Adipocyte (in vitro differentiated cells): ENCODE data around the gene MAGEC3.
A peak's percentile ranks its signal among the peaks of the same experiment; 100 is the strongest.

Experiments
- DNase-seq: peaks from one replicate; pipeline ENCODE4 v3.0.0-alpha.2; 2015; ENCODE audit warnings: low read depth
- H3K27me3 ChIP-seq: replicated peaks from 2 replicates; pipeline ENCODE4 v1.7.0; 2013; ENCODE audit warnings: mild to moderate bottlenecking, low read length, moderate library complexity; ENCODE audit not compliant: control insufficient read depth, insufficient read depth
- H3K36me3 ChIP-seq: 2 replicates; pipeline ENCODE4 v1.7.0; 2013; ENCODE audit warnings: low read length, mild to moderate bottlenecking, moderate library complexity; ENCODE audit not compliant: control insufficient read depth, insufficient read depth, severe bottlenecking
- H3K4me1 ChIP-seq: 2 replicates; pipeline ENCODE4 v1.7.0; 2013; ENCODE audit warnings: mild to moderate bottlenecking, low read length, moderate library complexity; ENCODE audit not compliant: control insufficient read depth, insufficient read depth
- H3K4me3 ChIP-seq: 2 replicates; pipeline ENCODE4 v1.7.0; 2013; ENCODE audit warnings: mild to moderate bottlenecking, low read length, moderate library complexity
- H3K9ac ChIP-seq: 2 replicates; pipeline ENCODE4 v1.7.0; 2013; ENCODE audit warnings: mild to moderate bottlenecking, low read length, moderate library complexity
- H3K9me3 ChIP-seq: 2 replicates; pipeline ENCODE4 v1.7.0; 2013; ENCODE audit warnings: mild to moderate bottlenecking, low read length, moderate library complexity; ENCODE audit not compliant: control insufficient read depth

The MAGEC3 gene

GRCh38 chrX:141897690-141898089 is 59.6 kb downstream of the MAGEC3 start:
- Histone ChIP-seq H3K9me3 (no peaks in the 10 kb centered on the region), H3K4me1 (no peaks in the 10 kb centered on the region), H3K9ac (no peak overlapping the region), H3K36me3 (no peaks in the 10 kb centered on the region), H3K27me3 (no peaks in the 10 kb centered on the region), H3K4me3 (no peak overlapping the region)
- no peak for DNase-seq

GRCh38 chrX:141902366-141902765 is 64.2 kb downstream of the MAGEC3 start:
- Histone ChIP-seq H3K36me3 (no peaks in the 10 kb centered on the region), H3K9me3 (peaks cover 24% of the 10 kb centered on the region), H3K9ac (no peak overlapping the region), H3K4me3 (no peak overlapping the region), H3K4me1 (no peaks in the 10 kb centered on the region), H3K27me3 (no peaks in the 10 kb centered on the region)
- DNase-seq: no peak

- Histone ChIP-seq H3K9me3 (peaks cover 34% of the 10 kb centered on the region), H3K4me3 (no peak within 1 kb of the TSS), H3K9ac (no peak within 1 kb of the TSS), H3K27me3 (no peaks in the 10 kb centered on the region), H3K36me3 (no peaks in the 10 kb centered on the region), H3K4me1 (no peaks in the 10 kb centered on the region)
- DNase-seq: no peak
These were observed 65.5 kb downstream of the MAGEC3 start, which contains the start of gene MAGEC1 for GRCh38 chrX:141903400-141904155. Gene MAGEC1, plus strand, starts transcription at chrX:141903894. Its CDS starts 1,179 bp downstream, at chrX:141905073.

GRCh38 chrX:141904262-141904661 is 66.1 kb downstream of the MAGEC3 start:
- H3K27me3 ChIP-seq: no peaks in the 10 kb centered on the region
- no peak overlapping the region for H3K9ac ChIP-seq
- DNase-seq: no peak
- H3K9me3 ChIP-seq: peaks cover 35% of the 10 kb centered on the region
- no peaks in the 10 kb centered on the region for H3K36me3 ChIP-seq
- H3K4me1 ChIP-seq: no peaks in the 10 kb centered on the region
- H3K4me3 ChIP-seq: no peak overlapping the region

GRCh38 chrX:141917801-141918200 is 79.7 kb downstream of the MAGEC3 start:
- Histone ChIP-seq H3K36me3 (no peaks in the 10 kb centered on the region), H3K4me3 (no peak overlapping the region), H3K27me3 (peaks cover 3% of the 10 kb centered on the region), H3K4me1 (no peaks in the 10 kb centered on the region), H3K9me3 (no peaks in the 10 kb centered on the region), H3K9ac (no peak overlapping the region)
- DNase-seq: no peak

GRCh38 chrX:141924293-141924692 is 86.2 kb downstream of the MAGEC3 start:
- Histone ChIP-seq H3K9ac (no peak overlapping the region), H3K4me3 (no peak overlapping the region), H3K36me3 (no peaks in the 10 kb centered on the region), H3K9me3 (peaks cover 4% of the 10 kb centered on the region), H3K4me1 (no peaks in the 10 kb centered on the region), H3K27me3 (peaks cover 3% of the 10 kb centered on the region)
- no peak for DNase-seq

- Histone ChIP-seq H3K9ac (no peak overlapping the region), H3K36me3 (no peaks in the 10 kb centered on the region), H3K9me3 (peaks cover 4% of the 10 kb centered on the region), H3K4me1 (no peaks in the 10 kb centered on the region), H3K27me3 (no peaks in the 10 kb centered on the region), H3K4me3 (no peak overlapping the region)
- DNase-seq: no peak
These were observed 90.3 kb downstream of the MAGEC3 start for GRCh38 chrX:141928432-141928831.

GRCh38 chrX:141934059-141934641 is 96.0 kb downstream of the MAGEC3 start:
- Histone ChIP-seq H3K4me3 (no peak overlapping the region), H3K9ac (no peak overlapping the region), H3K4me1 (no peaks in the 10 kb centered on the region), H3K9me3 (no peaks in the 10 kb centered on the region), H3K36me3 (no peaks in the 10 kb centered on the region), H3K27me3 (no peaks in the 10 kb centered on the region)
- DNase-seq: no peak

GRCh38 chrX:141935645-141936044 is 97.5 kb downstream of the MAGEC3 start:
- no peaks in the 10 kb centered on the region for H3K4me1 ChIP-seq
- H3K9me3 ChIP-seq: no peaks in the 10 kb centered on the region
- no peaks in the 10 kb centered on the region for H3K27me3 ChIP-seq
- no peaks in the 10 kb centered on the region for H3K36me3 ChIP-seq
- DNase-seq: no peak
- H3K9ac ChIP-seq: no peak overlapping the region
- no peak overlapping the region for H3K4me3 ChIP-seq

GRCh38 chrX:141936080-141936479 is 98.0 kb downstream of the MAGEC3 start:
- DNase-seq: peak; percentile 1
- Histone ChIP-seq H3K4me3 (no peak overlapping the region), H3K9me3 (no peaks in the 10 kb centered on the region), H3K4me1 (no peaks in the 10 kb centered on the region), H3K9ac (no peak overlapping the region), H3K36me3 (no peaks in the 10 kb centered on the region), H3K27me3 (no peaks in the 10 kb centered on the region)

- no peaks in the 10 kb centered on the region for H3K36me3 ChIP-seq
- H3K9ac ChIP-seq: no peak overlapping the region
- no peaks in the 10 kb centered on the region for H3K9me3 ChIP-seq
- no peaks in the 10 kb centered on the region for H3K27me3 ChIP-seq
- no peak for DNase-seq
- H3K4me1 ChIP-seq: no peaks in the 10 kb centered on the region
- H3K4me3 ChIP-seq: no peak overlapping the region
These were observed 103.1 kb downstream of the MAGEC3 start for GRCh38 chrX:141941234-141941633.
